ENCODE measurements around the gene MIOS.
"Not testable (repeated sequence)": the region's sequence is repeated elsewhere in the genome, so short reads cannot be mapped to it uniquely, and the experiment has no call there.

MIOS gene

DNA sequence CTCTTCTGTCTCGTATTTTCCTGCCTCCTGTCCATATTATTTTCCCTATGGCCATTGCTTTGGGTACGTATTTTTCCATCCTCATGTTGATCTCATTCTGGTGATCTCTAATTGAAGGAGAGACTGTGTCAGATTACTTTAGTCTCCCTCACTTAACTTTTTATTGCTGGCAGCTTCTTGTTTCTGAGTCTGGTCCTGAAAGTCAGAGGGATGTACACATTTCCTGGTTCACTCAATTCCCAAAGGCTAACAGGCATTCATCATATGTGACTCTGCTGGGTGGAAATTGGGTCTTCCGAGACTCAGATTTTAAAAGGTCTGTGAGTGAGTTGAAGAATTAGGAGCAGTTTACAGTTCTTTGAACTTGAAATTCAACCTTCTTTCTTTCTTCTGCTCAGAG, 84.8 kb downstream of the MIOS start:
- no peak for DNase-seq

DNA sequence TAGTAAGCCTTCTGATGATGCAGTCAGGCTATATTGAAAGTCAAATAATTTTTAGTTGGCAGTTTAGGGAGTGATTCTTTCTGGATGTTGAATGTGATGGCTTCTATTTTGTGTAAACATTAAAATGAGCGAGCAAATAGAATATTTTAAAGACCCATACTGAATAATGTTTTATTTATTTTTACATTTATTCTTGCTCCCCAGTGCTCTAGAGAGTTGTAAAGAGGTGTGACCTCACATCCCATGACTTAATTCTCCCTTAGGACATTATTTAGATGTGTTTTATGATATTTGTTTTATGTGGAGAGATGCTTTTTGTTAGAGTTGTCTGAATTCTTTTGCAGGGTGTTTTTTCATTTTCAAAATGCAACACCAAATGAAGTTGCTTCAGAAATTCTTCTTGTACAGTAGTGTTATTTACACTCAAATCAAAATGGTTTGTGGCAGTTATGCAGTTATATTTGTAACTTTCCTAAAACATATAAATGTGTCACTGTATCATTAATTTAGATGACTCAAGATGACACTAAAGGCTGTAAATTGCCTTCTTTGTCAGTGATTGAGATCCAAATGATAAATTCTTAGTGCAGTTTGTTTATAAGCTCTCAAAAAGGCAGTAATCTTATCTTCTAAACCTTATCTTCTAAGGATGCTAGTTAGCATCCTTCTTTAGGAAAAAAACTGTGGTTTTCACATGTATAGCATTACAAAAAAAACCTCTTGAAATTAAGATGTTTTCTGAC, 86.3 kb downstream of the MIOS start:
- DNase-seq, result no peak

DNA sequence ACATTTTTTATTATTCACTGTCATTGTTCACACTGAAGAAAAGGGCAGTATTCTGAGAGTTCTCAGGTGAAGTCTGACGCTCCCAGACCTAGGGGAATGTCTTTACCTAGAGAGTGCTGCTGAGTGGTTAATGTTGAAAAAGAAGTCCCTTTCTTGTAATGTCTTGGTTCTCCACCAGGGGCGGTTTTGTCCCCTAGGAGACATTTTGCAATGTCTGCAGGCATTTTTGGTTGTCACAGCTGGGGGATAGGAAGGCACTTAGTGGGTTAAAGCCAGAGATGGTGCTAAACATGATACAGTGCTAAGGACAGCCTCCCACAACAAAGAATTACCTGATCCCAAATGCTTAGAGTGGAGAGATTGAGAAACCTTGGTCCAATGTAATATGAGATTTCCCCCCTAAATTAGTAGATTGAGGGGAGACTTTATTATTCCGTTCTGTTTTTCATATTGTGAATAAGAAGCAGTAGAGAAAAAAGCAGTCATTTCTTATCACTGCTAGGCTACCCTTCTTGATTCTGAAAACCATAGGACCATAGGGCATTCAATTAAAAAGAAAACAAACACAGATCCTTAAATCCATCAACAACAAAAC, 87.0 kb downstream of the MIOS start:
- DNase-seq, result no peak

DNA sequence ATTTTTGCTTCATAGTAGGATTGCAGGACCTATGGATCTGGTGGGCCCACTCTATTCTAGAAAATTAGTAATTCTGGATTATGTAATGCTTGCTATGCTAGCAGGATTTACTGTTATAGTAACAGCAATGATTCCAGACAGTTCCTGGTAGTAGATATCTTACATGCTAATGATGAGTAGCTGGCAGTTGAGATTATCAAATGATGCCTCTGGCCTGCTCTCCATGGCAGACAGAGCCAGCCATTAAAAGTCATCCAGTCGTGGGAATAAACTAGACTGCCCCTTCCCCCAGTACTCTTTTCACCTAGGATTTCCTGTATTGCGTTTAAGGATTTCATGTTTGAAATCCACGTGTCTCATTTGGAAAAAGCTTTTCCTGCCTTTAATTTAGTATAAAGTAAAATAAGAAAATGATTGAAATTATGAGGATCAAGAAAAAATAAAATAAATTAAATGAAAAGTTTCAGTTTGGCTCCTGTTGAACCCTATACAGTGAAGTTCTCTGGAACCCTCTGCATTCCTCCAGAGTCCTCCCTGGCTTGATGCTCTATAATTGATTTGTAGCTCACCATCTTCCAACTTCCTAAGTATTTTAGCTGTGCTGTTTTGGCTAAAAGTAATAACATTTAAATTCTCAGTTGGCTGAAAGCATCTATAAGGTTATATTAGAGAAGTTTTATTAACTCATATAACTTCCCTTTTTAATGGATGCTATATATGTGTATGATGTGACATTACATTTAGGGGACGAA, 88.5 kb downstream of the MIOS start:
- no peak for DNase-seq

DNA sequence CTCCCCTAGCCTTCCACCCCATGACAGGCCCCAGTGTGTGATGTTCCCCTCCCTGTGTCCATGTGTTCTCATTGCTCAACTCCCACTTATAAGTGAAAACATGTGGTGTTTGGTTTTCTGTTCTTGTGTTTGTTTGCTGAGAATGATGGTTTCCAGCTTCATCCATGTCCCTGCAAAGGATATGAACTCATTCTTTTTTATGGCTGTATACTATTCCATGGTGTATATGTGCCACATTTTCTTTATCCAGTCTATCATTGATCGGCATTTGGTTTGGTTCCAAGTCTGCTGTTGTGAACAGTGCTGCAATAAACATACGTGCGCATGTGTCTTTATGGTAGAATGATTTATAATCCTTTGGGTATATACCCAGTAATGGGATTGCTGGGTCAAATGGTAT, 89.8 kb downstream of the MIOS start:
- not testable (repeated sequence) for DNase-seq

Data from activated naive CD4-positive, alpha-beta T cell treated with anti-CD3 and anti-CD28 coated beads, Interleukin-2, amount 50 U/mL, for 16 hours (primary cell).